M059J (cell line): ENCODE measurements around the gene ATP2A3. TPM values are rescaled to one million over a fixed set of nuclear protein-coding genes. Genes with fewer than 3 reads are reported as not detected.

Experiments used
- DNase-seq: peaks from one replicate; pipeline ENCODE4 v3.0.0-alpha.2; 2012; ENCODE audit warnings: low read depth
- total RNA-seq: library from RNA; depleted of rRNA; stranded (reverse); fragments of >200 nt; shearing (Covaris generic); gene quantifications from 2 replicates; pipeline ENCODE4 v1.2.3, GENCODE V29; 2014

Gene ATP2A3
- total RNA-seq, 1 experiment from 2014 or later, result 0.10 TPM

DNA sequence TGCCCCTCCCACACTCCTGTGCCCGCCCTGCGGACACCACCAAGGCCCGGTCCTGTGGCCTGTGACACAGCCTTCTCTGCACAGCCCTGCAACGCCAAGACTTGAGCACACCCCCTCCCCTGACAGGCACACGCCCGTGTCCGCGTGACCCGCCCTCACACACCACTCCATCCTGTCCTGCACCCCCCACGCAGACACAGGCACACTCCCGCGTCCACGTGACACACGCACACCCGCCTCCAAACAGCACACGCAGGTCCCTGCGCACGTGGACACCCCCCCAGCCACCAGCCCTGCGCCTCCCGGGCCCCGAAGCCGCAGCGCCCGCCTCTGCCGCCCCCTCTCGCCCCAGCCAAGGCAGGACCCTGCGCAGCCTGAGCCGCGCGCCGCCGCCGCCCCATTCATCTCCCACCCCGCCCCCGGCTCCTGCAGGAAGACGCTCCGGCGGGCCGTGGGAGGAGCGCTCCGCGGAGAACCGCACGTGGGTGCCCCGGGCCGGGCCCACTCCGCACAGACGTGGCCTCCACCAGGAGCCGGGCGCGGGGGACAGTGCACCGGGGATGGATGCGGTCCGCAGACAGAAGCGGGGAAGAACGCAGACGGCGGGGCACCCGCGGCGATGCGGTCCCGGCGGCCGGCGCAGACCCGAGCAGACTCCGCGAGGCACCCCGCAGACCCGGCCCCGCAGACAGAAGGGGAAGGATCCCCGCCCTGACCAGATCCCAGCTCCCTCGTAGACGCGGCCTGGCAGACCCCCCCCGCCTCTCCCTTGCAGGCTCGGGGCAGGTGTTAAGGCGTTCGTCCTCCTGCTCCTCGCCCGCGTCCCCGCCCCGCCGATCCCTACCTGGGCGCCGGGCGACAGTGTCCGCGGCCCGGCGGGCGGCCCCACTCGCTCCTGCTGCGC, 71.9 kb downstream of the ATP2A3 start:
- peak; percentile 58 for DNase-seq

DNA sequence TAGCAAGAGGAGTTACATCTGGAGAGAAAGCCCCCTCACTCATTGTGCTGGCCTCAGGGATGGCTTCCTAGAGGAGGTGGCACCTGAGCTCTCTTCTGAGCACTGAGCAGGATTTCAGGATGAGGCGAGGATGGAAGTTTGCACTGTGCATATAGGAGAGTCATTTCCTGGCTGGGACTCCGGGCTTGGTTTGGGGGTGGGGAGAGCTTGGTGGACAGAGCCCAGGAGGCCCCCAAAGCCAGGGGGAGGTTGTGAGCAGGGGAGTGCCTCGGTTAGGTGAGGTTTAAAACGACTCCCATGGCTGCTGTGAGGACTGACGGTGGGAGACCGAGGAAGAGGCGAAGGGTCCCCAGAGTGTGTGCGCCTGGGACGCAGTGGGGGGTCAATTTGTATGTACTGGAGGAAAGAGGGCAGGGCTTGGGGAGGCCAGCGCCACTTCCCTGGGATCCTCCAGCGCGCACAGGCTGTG, 72.6 kb downstream of the ATP2A3 start:
- no peak for DNase-seq

DNA sequence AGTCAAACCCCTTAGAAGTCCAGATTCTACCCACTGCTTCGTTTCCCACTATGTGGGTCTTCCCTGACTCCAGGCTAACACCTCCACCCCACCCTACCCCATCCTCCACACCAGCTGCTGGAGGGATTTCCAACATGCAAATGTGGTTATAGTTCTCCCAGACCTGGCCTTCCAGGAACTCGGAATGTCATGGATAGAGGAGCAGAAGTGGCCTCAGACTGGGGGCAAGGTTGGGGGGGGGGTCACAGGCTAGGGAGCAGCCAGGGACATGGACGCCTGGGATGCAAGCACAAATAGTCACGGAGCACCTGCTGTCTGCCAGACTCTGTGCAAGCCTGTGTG, 73.4 kb downstream of the ATP2A3 start:
- no peak for DNase-seq

GRCh38 chr17:3890082-3890877, 74.0 kb downstream of the ATP2A3 start:
- DNase-seq, result peak; percentile 89

DNA sequence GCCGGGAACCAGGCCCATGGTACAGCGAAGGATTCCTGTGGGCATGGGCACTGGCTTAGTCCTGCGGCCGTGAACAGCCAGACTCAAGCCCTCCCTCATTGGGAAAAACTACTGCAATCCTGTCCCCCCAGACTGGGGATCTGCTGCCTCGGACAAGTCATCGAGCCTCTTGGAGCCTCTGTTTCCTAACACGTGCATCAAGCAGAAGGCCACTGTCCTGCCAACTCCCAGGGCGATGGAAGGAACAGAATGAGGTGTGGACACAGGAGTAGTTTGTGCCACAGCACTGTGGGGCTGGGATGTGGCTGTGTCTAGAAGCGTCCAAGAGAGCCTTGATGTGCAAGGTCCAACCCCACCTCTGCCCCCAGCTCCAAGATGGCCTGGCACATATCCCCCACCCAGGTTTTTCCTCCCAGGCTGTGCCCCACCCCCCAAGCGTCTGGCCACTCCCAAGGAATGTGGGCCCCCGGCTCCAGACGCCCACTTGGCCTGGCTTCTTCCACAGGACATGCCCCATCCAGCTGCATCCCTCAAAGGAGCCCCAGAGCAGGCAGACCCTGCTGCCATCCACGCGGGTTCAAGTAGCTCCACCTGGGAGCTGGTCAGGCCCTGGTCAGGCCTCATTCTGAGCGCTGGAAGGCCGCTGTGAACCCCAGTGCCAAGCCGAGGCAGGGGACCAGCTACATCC, 74.8 kb downstream of the ATP2A3 start:
- DNase-seq, result no peak

- peak; percentile 82 for DNase-seq
Observed at GRCh38 chr17:3888343-3889171, 75.7 kb downstream of the ATP2A3 start.

DNA sequence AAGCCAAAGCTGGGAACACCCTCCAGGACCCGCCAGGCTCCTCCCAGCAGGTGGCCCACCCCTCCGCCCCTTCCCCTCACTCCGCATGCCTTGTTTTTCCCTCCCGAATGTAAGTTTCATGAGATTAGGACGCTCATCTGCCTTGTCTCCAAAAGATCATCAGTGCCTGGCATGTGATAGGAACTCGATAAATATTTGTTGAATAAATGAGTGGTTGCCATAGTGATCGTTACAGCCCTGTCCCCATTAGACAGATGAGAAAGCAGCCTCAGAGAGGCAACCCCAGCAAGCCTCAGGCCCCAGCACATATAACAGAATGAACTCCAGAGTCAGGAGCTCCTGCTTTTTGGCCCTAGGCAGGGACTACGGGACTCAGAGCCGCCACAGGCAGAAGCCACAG, 76.4 kb downstream of the ATP2A3 start:
- peak; percentile 34 for DNase-seq

DNA sequence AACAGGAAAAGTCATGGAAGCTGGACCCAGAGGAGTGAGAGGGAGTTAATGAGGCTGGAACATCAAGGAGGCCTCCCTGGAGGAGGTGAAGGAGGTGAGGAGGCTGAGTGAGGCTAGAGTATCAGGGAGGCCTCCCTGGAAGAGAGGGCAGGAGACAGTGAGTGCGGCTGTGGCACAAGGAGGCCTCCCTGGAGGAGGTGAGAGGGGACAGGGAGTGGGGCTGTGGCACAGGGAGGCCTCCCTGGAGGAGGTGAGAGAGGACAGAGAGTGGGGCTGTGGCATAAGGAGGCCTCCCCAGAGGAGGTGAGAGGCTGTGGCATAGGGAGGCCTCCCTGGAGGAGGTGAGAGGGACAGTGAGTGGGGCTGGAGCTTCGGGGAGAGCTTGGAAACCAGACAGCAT, 76.8 kb downstream of the ATP2A3 start:
- no peak for DNase-seq

DNA sequence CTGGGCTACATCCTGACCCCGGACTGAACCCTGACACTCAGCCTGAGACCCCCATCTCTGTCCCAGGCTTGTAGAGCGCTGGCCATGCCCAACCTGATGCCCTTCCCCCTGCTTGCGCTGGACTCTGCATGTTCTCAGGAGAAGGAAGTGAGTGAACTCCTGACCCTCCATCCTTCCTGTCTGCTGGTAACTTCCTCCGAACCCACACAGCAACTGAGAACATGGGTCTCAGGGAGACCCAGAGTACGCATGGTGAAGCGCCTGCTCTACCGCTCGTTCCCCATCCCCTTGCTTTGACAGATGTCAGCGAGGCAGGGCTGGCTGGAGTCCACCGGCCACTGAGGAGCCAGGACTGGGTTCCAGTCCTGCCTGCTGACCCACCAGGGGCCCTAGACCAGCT, 77.5 kb downstream of the ATP2A3 start:
- no peak for DNase-seq

DNA sequence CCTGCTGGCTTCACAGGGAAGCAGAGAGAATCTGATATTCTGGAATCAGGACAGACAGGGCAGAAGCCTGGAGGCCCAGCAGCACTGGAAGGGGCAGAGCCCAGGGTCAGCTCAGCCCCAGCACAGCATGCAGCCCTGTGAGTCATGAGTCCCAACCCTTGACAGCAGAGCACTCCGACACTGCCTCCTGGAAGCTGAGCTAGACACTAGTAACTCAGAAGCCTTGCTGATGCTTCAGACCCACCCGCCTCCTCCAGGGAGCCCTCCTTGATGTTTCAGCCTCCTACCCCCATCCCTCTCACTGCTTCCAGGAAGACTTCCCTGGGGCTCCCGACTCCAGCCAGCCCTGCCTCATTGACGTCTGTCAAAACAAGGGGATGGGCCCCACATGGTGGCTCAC, 78.3 kb downstream of the ATP2A3 start:
- DNase-seq, result peak; percentile 60

DNA sequence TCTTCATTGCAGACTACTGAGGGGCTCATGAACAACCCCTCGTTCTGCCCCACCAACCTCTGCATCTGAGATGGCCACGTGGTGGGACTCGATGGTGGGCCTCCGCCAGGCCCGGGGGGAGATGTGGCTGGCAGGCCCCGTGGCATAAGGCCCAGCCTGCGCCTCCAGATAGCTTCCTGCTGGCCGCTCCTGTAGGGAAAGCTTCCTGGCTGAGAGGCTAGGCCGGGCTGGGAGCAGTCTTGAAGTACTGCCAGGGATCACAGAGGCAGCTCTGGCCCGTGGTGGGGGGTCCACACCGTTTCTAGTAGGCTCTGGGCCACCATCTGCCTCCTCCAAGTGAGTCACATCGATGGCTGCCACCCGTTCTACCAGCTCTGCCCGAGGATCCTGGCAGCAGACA, 79.0 kb downstream of the ATP2A3 start:
- no peak for DNase-seq

DNA sequence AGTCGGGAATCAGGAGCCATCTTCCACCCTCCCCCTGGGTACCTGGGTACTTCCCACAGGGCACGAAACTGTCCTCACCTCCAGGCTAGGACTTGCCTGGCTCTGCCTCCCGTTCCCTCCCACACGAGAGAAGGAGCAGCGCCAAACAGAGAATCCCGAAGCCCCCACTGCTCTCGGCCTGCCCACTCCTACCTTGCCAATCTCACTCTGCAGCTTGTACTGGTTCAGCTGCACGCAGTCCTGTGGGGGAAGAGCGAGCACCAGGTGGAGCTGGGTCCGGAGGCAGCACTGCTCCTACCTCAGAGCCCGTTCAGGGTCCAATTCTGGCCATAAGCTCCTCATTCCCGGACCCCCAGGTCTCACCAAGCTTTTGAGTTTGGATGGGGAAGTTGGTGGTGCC, 80.0 kb downstream of the ATP2A3 start:
- DNase-seq, result no peak

DNA sequence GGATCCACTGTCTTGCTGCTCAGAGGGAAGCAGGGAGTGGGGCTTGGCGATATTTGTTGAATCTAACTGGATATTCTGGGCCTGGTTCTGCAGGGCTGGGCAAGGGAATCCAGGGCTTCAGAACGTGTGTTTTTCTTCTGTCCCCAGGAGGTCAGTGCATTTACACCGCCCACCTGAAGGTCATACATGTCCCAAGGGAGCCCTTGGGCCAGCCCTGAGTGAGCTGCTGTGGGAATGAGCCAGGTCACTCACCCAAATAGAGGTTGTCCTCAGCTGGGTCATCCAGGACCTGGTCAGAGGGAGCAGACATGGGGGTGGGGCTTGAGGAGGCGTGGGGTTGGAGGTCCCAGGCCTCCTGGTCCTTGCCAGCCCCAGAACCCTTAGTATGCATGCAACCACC, 82.0 kb downstream of the ATP2A3 start:
- no peak for DNase-seq

DNA sequence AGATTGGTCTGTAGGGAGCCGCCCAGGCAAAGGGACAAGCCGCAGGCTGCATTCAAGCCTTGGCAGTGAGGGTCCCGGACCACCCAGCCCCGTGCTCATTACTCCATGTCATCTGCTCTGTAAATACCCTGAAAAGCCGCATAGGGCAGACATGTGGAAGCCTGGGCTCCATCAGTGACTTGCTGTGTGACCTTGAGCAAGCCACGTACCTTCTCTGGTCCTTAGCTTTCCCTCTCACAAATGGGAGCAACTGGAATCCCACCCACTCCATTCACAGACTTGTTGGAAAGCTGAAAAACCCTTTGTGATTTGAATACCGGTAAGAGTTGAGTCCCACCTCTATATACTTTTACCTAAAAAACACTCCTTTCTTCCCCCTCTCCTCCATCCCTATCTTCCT, 83.3 kb downstream of the ATP2A3 start:
- DNase-seq, result no peak

DNA sequence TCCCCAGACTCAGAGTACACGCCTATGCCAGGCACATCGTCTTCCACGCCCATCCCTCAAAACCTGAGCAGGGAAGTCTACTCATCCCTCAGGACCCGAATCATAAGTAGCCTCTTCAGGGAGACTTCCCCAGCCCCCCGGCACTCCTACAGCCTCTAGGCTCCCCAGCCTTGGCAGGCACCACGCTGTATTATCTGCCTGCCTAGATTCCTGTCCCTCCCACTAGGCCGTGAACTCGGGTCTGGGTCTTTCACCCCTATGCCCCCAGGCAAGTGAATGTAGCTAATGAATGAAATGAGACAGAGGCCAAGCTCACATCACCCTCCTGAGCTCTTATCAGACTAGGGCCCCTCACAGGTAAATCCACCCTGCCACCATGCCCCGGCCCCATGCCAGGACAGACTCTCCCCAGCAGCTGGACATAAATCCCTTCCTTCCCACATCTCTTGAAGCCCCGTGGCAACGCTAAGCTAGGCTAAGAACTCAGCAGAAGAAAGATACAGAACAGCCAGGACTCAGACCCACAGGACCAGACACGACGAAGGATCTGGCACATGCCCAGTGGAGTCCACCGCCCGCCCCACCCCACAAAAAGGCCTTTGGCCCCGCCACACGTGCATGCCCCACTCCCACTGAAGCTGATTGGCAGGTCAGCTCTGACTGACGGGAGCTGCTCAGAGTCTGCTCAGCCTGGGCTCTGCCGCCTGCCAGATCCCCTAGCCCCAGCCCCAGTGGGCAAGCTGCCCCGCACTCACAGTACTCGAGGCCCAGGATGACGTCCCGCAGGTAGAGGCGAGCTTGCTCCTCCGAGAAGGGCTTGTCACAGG, 84.4 kb downstream of the ATP2A3 start:
- no peak for DNase-seq

DNA sequence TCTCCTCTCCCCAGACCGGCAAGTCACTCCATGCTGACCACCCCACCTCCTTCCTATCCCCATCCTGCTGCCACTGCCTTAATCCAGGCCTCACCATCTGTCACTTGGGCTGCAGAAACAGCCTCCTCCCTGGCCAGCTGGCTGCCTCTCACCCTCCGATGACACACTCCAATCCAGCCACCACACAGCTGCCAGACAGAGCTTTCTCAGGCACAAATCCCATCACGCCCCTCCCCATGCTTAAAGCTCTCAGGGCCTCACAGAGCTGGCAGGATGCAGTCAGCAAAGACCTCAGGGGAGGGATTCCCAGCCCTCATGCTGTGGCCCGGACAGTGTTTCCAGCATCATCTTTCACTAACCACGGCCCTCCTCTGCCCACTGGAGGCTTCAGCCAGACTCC, 85.1 kb downstream of the ATP2A3 start:
- peak; percentile 27 for DNase-seq

DNA sequence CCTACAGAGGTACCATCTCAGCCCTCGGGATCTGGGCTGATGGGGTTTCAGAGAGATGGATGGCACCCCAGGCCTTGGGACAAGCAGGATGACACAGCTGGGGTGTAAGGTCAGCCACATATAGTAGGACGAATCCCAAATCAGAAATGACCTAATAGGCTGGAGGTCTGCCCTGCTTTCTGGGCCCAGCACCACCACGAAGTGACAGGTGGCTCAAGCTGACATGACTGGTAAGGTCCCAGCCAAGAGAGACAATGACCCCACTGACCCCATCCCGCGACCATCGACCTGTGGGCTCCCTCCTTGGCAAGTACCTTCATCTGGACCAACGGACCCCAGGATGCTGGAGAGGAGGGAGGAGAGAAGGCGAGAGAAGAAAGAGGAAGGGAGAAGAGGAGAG, 87.0 kb downstream of the ATP2A3 start:
- no peak for DNase-seq

- DNase-seq, result no peak
Observed at GRCh38 chr17:3875317-3875716, 88.9 kb downstream of the ATP2A3 start.
